CD4-positive, alpha-beta T cell (primary cell): ENCODE measurements around the gene FMNL2. TPM values are rescaled to one million over a fixed set of nuclear protein-coding genes. Genes with fewer than 3 reads are reported as not detected.

Source experiments
- ATAC-seq: fragments of 200-7000 bp; cut with Tn5 transposase; one replicate; pipeline ENCODE4 v1.10.0; 2022; ENCODE audit warnings: mild to moderate bottlenecking; ENCODE audit not compliant: poor library complexity
- CTCF ChIA-PET: fragments of 350-600 bp; sonication (Branson Sonifier 250); formaldehyde crosslinking; loops from one replicate; lab custom pipeline; 2021; ENCODE audit warnings: antibody characterized with exemption, inconsistent platforms; lab: Charles Lee
- POLR2A ChIA-PET: fragments of 350-600 bp; sonication (Branson Sonifier 250); formaldehyde crosslinking; loops from one replicate; lab custom pipeline; 2021; ENCODE audit warnings: antibody characterized with exemption, inconsistent platforms; lab: Charles Lee
- DNase-seq, 14 experiments: peaks; one replicate each; pipeline ENCODE4 v3.0.0-alpha.2; 2013 to 2020; ENCODE audit warnings: mixed read lengths in 2 of 14
- H3K27ac ChIP-seq, 2 donors: one replicate each; pipeline versions ENCODE4 v1.5.1 to v1.7.0; 2013; ENCODE audit warnings: low read length in 2 of 2, low read depth in 1 of 2, mild to moderate bottlenecking in 1 of 2
- H3K27me3 ChIP-seq, 2 experiments: 1 replicate in 1 of 2; 2 replicates in 1 of 2; pipeline versions ENCODE4 v1.6.1 to v1.7.0; 2013; ENCODE audit warnings: low read length in 2 of 2, control low read depth in 1 of 2, mild to moderate bottlenecking in 1 of 2, moderate library complexity in 1 of 2; ENCODE audit not compliant: insufficient read depth in 2 of 2, control insufficient read depth in 1 of 2
- H3K36me3 ChIP-seq: one replicate; pipeline ENCODE4 v1.6.1; 2013; ENCODE audit warnings: low read length, control low read depth; ENCODE audit not compliant: insufficient read depth
- H3K4me1 ChIP-seq: one replicate; pipeline ENCODE4 v1.6.1; 2013; ENCODE audit warnings: low read length, control low read depth; ENCODE audit not compliant: insufficient read depth
- H3K4me3 ChIP-seq: one replicate; pipeline ENCODE4 v1.5.1; 2013; ENCODE audit warnings: mild to moderate bottlenecking, low read length, moderate library complexity
- H3K9me3 ChIP-seq, 2 experiments: 1 replicate in 1 of 2; 2 replicates in 1 of 2; pipeline versions ENCODE4 v1.6.1 to v1.7.0; 2013; ENCODE audit warnings: low read length in 2 of 2, mild to moderate bottlenecking in 2 of 2, control low read depth in 1 of 2, moderate library complexity in 1 of 2; ENCODE audit not compliant: control insufficient read depth in 1 of 2, insufficient read depth in 1 of 2
- H3K27ac Mint-ChIP-seq: one replicate; pipeline ENCODE4 v1.8.0; 2020; ENCODE audit warnings: mixed read lengths
- H3K27me3 Mint-ChIP-seq: one replicate; pipeline ENCODE4 v1.8.0; 2021; ENCODE audit warnings: mixed read lengths
- H3K36me3 Mint-ChIP-seq: one replicate; pipeline ENCODE4 v1.8.0; 2021; ENCODE audit warnings: low read depth, mixed read lengths
- H3K4me1 Mint-ChIP-seq: one replicate; pipeline ENCODE4 v1.8.0; 2021; ENCODE audit warnings: low read depth, mixed read lengths
- H3K4me3 Mint-ChIP-seq: one replicate; pipeline ENCODE4 v1.8.0; 2020; ENCODE audit warnings: mild to moderate bottlenecking, mixed read lengths
- H3K9me3 Mint-ChIP-seq: one replicate; pipeline ENCODE4 v1.8.0; 2020; ENCODE audit warnings: mixed read lengths
- intact Hi-C, 2 experiments: fragments of 100-400 bp; cut with DNase I in 1 of 2; cut with micrococcal nuclease in 1 of 2; formaldehyde crosslinking; loops; one replicate each; pipeline versions ENCODE4 v1.15.1 to v1.9.0; 2023 to 2025; cut with DNase I, micrococcal nuclease
- total RNA-seq, 174 experiments: library from RNA in 2 of 174; stranded (reverse) in 2 of 174; gene quantifications; one replicate each; pipeline ENCODE4 v1.2.3 and lab custom pipeline; 2021 to 2026
- TF ChIP-seq, protein P1 (sequence below): fragments of 200-600 bp; IDR thresholded peaks from one replicate; pipeline ENCODE4 v1.8.0; 2022; ENCODE audit warnings: antibody characterized with exemption, mild to moderate bottlenecking

The FMNL2 gene
- total RNA-seq, 2 experiments from 2014 or later, result 0.30 to 0.31 TPM

DNA sequence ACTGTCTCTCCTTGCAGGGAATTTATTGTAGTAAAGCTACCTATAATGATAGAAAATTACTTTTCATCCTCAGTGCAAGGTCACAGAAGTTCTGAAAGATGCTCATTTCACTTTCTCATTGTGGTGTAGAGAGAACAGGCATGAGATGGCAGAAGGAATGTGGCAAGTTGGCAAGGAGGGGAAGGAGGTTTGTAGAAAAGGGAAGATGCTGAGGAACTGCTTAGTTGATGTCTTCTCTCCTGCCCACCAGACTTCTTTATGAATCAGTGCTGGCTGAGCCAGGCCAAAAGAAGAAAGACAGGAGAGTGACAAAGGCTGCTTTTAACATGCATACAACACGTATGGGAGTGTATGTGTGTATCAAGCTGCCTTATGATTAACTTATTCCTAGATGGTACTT lies 217.9 kb downstream of the FMNL2 start:
- Mint-ChIP-seq H3K27me3 (peaks cover 5% of the 10 kb centered on the region), H3K4me3 (no peak overlapping the region), H3K9me3 (no peaks in the 10 kb centered on the region), H3K27ac (no peak overlapping the region), H3K4me1 (no peaks in the 10 kb centered on the region), H3K36me3 (no peaks in the 10 kb centered on the region)
- intact Hi-C loops, result no loop called here
- TF ChIP-seq, protein P1, sequence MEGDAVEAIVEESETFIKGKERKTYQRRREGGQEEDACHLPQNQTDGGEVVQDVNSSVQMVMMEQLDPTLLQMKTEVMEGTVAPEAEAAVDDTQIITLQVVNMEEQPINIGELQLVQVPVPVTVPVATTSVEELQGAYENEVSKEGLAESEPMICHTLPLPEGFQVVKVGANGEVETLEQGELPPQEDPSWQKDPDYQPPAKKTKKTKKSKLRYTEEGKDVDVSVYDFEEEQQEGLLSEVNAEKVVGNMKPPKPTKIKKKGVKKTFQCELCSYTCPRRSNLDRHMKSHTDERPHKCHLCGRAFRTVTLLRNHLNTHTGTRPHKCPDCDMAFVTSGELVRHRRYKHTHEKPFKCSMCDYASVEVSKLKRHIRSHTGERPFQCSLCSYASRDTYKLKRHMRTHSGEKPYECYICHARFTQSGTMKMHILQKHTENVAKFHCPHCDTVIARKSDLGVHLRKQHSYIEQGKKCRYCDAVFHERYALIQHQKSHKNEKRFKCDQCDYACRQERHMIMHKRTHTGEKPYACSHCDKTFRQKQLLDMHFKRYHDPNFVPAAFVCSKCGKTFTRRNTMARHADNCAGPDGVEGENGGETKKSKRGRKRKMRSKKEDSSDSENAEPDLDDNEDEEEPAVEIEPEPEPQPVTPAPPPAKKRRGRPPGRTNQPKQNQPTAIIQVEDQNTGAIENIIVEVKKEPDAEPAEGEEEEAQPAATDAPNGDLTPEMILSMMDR, result no peak
- Histone ChIP-seq H3K36me3 (no peaks in the 10 kb centered on the region), H3K27ac (no peak overlapping the region), H3K9me3 (no peaks in the 10 kb centered on the region), H3K4me3 (no peak overlapping the region), H3K4me1 (no peaks in the 10 kb centered on the region), H3K27me3 (no peaks in the 10 kb centered on the region)
- POLR2A ChIA-PET, result no interaction called here
- CTCF ChIA-PET, result no interaction called here
- ATAC-seq (no peak), DNase-seq (no peak)

DNA sequence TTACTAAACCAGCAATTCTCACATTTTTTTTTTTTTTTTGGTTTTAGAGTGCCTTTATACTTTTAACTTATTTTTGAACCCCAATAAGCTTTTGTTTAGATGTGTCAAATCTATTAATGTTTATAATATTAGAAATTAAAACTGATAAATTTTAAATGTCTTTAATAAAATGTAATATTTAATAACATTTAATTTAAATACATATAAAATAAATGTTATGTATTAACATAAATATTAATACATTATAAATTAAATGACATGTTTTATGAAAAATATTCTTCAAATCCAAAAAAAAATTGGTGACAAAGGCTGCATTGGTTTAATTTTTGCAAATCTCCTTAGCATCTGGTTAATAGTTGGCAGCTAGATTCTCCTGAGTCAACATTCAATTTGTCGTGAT lies 218.5 kb downstream of the FMNL2 start:
- intact Hi-C loops, result no loop called here
- TF ChIP-seq, protein P1, result no peak

DNA sequence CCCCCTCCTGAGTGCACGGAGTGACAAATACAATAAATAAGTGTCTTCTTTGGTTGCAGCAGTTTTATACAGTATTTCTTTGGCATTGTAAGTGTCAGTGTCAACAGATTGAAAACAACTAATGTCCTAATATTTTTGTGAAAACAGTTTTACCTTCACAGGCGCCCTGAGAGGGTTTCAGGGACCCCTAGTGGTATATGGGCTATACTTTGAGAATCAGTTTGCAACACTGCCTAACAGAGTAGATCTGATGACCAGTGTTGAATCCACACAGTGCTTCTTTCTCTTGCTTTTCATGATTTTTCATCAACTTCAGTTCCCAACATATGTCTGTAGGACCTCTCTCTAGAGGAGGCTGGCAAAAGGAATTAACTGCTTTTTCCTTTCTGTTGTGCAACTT lies 220.1 kb downstream of the FMNL2 start:
- no peaks in the 10 kb centered on the region for H3K9me3 ChIP-seq
- DNase-seq, result no peak
- H3K4me1 ChIP-seq, result no peaks in the 10 kb centered on the region
- intact Hi-C loops, result no loop called here
- ChIA-PET POLR2A (no interaction called here), CTCF (no interaction called here)
- Mint-ChIP-seq H3K9me3 (no peaks in the 10 kb centered on the region), H3K27me3 (peaks cover 5% of the 10 kb centered on the region), H3K36me3 (no peaks in the 10 kb centered on the region), H3K4me3 (no peak overlapping the region), H3K27ac (no peak overlapping the region), H3K4me1 (no peaks in the 10 kb centered on the region)
- no peak for ATAC-seq
- no peak overlapping the region for H3K27ac ChIP-seq
- H3K4me3 ChIP-seq, result no peak overlapping the region
- H3K27me3 ChIP-seq, result no peaks in the 10 kb centered on the region
- no peaks in the 10 kb centered on the region for H3K36me3 ChIP-seq
- TF ChIP-seq, protein P1, result no peak

More for the DNA sequence above, 218.5 kb downstream of the FMNL2 start:
- Mint-ChIP-seq H3K27me3 (peaks cover 5% of the 10 kb centered on the region), H3K36me3 (no peaks in the 10 kb centered on the region), H3K27ac (no peak overlapping the region), H3K4me1 (no peaks in the 10 kb centered on the region), H3K9me3 (no peaks in the 10 kb centered on the region), H3K4me3 (no peak overlapping the region)
- Histone ChIP-seq H3K4me1 (no peaks in the 10 kb centered on the region), H3K9me3 (no peaks in the 10 kb centered on the region), H3K27ac (no peak overlapping the region), H3K4me3 (no peak overlapping the region), H3K36me3 (no peaks in the 10 kb centered on the region), H3K27me3 (no peaks in the 10 kb centered on the region)
- CTCF ChIA-PET, result interaction anchor here (0.6 kb wide), 1 partner anchor 30 kb away, joined by 3 read pairs; no protein-coding TSS in a partner anchor
- DNase-seq (no peak), ATAC-seq (no peak)
- POLR2A ChIA-PET, result interaction anchor here (0.6 kb wide), 1 partner anchor 14 kb away, joined by 3 read pairs; no protein-coding TSS in a partner anchor
